K562 (cell line): ENCODE data around the gene DKKL1. TPM values are rescaled to one million over a fixed set of nuclear protein-coding genes. Genes with fewer than 3 reads are reported as not detected.

Experiments
- BDP1 ChIP-seq: IDR thresholded peaks from 3 replicates; pipeline ENCODE4 v1.6.1; 2011; ENCODE audit not compliant: insufficient read length, insufficient read depth
- BRD4 ChIP-seq: fragments of 200-600 bp; sonication (generic); IDR thresholded peaks from 2 replicates; pipeline ENCODE4 v1.6.1; 2017; ENCODE audit warnings: inconsistent platforms
- DPF2 ChIP-seq: fragments of 450-650 bp; IDR thresholded peaks from 2 replicates; pipeline ENCODE4 v1.6.1; 2016
- GATA2 ChIP-seq: sonication (generic); formaldehyde crosslinking; IDR thresholded peaks from 2 replicates; pipeline ENCODE4 v1.4.0; 2020; ENCODE audit warnings: mild to moderate bottlenecking, missing genetic modification reagents
- GATAD2A ChIP-seq: fragments of 450-650 bp; IDR thresholded peaks from 2 replicates; pipeline ENCODE4 v1.6.1; 2017
- MED1 ChIP-seq: sonication (generic); formaldehyde crosslinking; IDR thresholded peaks from 2 replicates; pipeline ENCODE4 v1.8.1; 2023; ENCODE audit warnings: missing genetic modification reagents, borderline replicate concordance
- MNT ChIP-seq, 2 experiments: fragments of 450-650 bp; conservative IDR thresholded peaks; 2 replicates each; pipeline ENCODE4 v1.6.1; 2017; ENCODE audit warnings: mild to moderate bottlenecking in 2 of 2, moderate library complexity in 2 of 2
- NCOA4 ChIP-seq: fragments of 450-650 bp; IDR thresholded peaks from 2 replicates; pipeline ENCODE4 v1.6.1; 2018; ENCODE audit warnings: mild to moderate bottlenecking; ENCODE audit not compliant: partially characterized antibody
- NRF1 ChIP-seq, 2 experiments: fragments of 450-650 bp; IDR thresholded peaks in 1 of 2; conservative IDR thresholded peaks in 1 of 2; 2 replicates each; pipeline ENCODE4 v1.6.1; 2014; ENCODE audit warnings: mild to moderate bottlenecking in 2 of 2
- PKNOX1 ChIP-seq: fragments of 450-650 bp; IDR thresholded peaks from 2 replicates; pipeline ENCODE4 v1.6.1; 2016
- POLR2H ChIP-seq: IDR thresholded peaks from 2 replicates; pipeline ENCODE4 v1.6.1; 2016; ENCODE audit warnings: missing genetic modification characterization, low read depth, mild to moderate bottlenecking, control low read depth, missing compliant biosample characterization, moderate library complexity
- RUNX1 ChIP-seq: sonication (generic); IDR thresholded peaks from 2 replicates; pipeline ENCODE4 v1.6.1; 2016; ENCODE audit warnings: antibody characterized with exemption, low read depth
- SIRT6 ChIP-seq: IDR thresholded peaks from one replicate; pipeline ENCODE4 v1.6.1; 2012; ENCODE audit warnings: low read depth, mild to moderate bottlenecking, control low read depth, inconsistent platforms, low read length, moderate library complexity
- ZBTB8A ChIP-seq: fragments of 450-650 bp; IDR thresholded peaks from 2 replicates; pipeline ENCODE4 v1.6.1; 2018; ENCODE audit warnings: mild to moderate bottlenecking, moderate library complexity; ENCODE audit not compliant: partially characterized antibody
- ZEB2 ChIP-seq: fragments of 450-650 bp; IDR thresholded peaks from 2 replicates; pipeline ENCODE4 v1.6.1; 2016
- ZNF143 ChIP-seq: sonication (generic); formaldehyde crosslinking; IDR thresholded peaks from 2 replicates; pipeline ENCODE4 v1.9.0; 2022; ENCODE audit warnings: mild to moderate bottlenecking, missing genetic modification reagents
- ZNF217 ChIP-seq: sonication (generic); formaldehyde crosslinking; IDR thresholded peaks from 2 replicates; pipeline ENCODE4 v1.8.0; 2022; ENCODE audit warnings: mild to moderate bottlenecking, missing genetic modification reagents
- ZNF551 ChIP-seq: fragments of 250-450 bp; sonication (Bioruptor Pico); IDR thresholded peaks from 2 replicates; pipeline ENCODE4 v1.5.0; 2021; ENCODE audit warnings: mild to moderate bottlenecking, moderate library complexity
- ZNF77 ChIP-seq: fragments of 250-450 bp; sonication (Bioruptor Pico); IDR thresholded peaks from 2 replicates; pipeline ENCODE4 v1.5.0; 2020
- polyA plus RNA-seq, 8 experiments: library from polyadenylated mRNA; depleted of rRNA in 4 of 8; stranded (reverse) in 5 of 8; unstranded in 3 of 8; fragments of >200 nt; fragmentation: Nextera tagmentation in 2 of 8; fragmentation: Illumina TruSeq in 1 of 8; extraction: Ambion mirVana in 2 of 8; extraction: Trizol in 1 of 8; gene quantifications; 2 replicates each; pipeline versions ENCODE4 v1.2.1 to v1.2.3, GENCODE V29; 2011 to 2014; ENCODE audit warnings: inconsistent platforms in 1 of 8, missing spikeins in 1 of 8
- total RNA-seq, 7 experiments: library from RNA; depleted of rRNA in 6 of 7; stranded (reverse); fragments of >200 nt in 6 of 7; fragmentation: Illumina TruSeq in 2 of 7; extraction: Trizol in 2 of 7; gene quantifications; 2 replicates each; pipeline versions ENCODE4 v1.2.1 to v1.2.3, GENCODE V29; 2011 to 2021; ENCODE audit warnings: low replicate concordance in 1 of 7
- TF ChIP-seq, protein P1 (sequence below): sonication (generic); formaldehyde crosslinking; IDR thresholded peaks from 2 replicates; pipeline ENCODE4 v1.8.0; 2022; ENCODE audit warnings: missing genetic modification reagents, mild to moderate bottlenecking, moderate library complexity, borderline replicate concordance
- TF ChIP-seq, protein P2 (sequence below): sonication (generic); formaldehyde crosslinking; IDR thresholded peaks from 2 replicates; pipeline ENCODE4 v1.8.0; 2022; ENCODE audit warnings: mild to moderate bottlenecking, missing genetic modification reagents

Gene DKKL1
- total and polyA plus RNA-seq, 9 of the 15 experiments (the other 6 are each of a cell fraction or from before 2014, with no cell fraction given) = 0.15 to 1.7 (median 0.52) TPM

- TF ChIP-seq SIRT6 (no peak), ZNF77 (CRISPR knock-in tag) (no peak), BDP1 (no peak), ZNF551 (CRISPR knock-in tag) (no peak), ZBTB8A (no peak), RUNX1 (no peak; the same call in 1 of the 2 replicates), ZNF217 (CRISPR knock-in tag) (no peak), GATA2 (CRISPR knock-in tag) (no peak), MED1 (CRISPR knock-in tag) (no peak), GATAD2A (no peak), POLR2H (tag) (no peak), BRD4 (no peak), ZNF143 (CRISPR knock-in tag) (0 out of 2 replicates have a peak, but pooled peaks have one; percentile 25), NCOA4 (no peak), MNT (conservative IDR thresholded peaks at IDR 0.05) (peak; percentile 79 to 88; a peak in 3 of 4 replicates), DPF2 (no peak; the same call in 1 of the 2 replicates), PKNOX1 (peak; percentile 87), ZEB2 (0 out of 2 replicates have a peak, but pooled peaks have one; percentile 28), NRF1 (conservative IDR thresholded peaks at IDR 0.05 in 1 of 2, IDR thresholded peaks at IDR 0.05 in 1 of 2) (peak; percentile 87 to 90)
- TF ChIP-seq, protein P1, sequence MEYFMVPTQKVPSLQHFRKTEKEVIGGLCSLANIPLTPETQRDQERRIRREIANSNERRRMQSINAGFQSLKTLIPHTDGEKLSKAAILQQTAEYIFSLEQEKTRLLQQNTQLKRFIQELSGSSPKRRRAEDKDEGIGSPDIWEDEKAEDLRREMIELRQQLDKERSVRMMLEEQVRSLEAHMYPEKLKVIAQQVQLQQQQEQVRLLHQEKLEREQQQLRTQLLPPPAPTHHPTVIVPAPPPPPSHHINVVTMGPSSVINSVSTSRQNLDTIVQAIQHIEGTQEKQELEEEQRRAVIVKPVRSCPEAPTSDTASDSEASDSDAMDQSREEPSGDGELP = peak; percentile 78; the same call in 1 of the 2 replicates
- TF ChIP-seq, protein P2, sequence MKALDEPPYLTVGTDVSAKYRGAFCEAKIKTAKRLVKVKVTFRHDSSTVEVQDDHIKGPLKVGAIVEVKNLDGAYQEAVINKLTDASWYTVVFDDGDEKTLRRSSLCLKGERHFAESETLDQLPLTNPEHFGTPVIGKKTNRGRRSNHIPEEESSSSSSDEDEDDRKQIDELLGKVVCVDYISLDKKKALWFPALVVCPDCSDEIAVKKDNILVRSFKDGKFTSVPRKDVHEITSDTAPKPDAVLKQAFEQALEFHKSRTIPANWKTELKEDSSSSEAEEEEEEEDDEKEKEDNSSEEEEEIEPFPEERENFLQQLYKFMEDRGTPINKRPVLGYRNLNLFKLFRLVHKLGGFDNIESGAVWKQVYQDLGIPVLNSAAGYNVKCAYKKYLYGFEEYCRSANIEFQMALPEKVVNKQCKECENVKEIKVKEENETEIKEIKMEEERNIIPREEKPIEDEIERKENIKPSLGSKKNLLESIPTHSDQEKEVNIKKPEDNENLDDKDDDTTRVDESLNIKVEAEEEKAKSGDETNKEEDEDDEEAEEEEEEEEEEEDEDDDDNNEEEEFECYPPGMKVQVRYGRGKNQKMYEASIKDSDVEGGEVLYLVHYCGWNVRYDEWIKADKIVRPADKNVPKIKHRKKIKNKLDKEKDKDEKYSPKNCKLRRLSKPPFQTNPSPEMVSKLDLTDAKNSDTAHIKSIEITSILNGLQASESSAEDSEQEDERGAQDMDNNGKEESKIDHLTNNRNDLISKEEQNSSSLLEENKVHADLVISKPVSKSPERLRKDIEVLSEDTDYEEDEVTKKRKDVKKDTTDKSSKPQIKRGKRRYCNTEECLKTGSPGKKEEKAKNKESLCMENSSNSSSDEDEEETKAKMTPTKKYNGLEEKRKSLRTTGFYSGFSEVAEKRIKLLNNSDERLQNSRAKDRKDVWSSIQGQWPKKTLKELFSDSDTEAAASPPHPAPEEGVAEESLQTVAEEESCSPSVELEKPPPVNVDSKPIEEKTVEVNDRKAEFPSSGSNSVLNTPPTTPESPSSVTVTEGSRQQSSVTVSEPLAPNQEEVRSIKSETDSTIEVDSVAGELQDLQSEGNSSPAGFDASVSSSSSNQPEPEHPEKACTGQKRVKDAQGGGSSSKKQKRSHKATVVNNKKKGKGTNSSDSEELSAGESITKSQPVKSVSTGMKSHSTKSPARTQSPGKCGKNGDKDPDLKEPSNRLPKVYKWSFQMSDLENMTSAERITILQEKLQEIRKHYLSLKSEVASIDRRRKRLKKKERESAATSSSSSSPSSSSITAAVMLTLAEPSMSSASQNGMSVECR (CRISPR knock-in tag) = no peak
These were observed at the start of gene DKKL1 (continued) for GRCh38 chr19:49363268-49364082.
